ENCODE data around the gene EYS. TPM values are rescaled to one million over a fixed set of nuclear protein-coding genes. Genes with fewer than 3 reads are reported as not detected.

Gene EYS
- total and polyA plus RNA-seq, 4 donors, result 0.08 to 0.63 (median 0.36) TPM

GRCh38 chr6:64254558-64254957, 1452.5 kb downstream of the EYS start:
- Histone ChIP-seq H3K4me1 (ENCODE audit: control insufficient read depth in 4 of 4, insufficient read depth in 4 of 4, low read length in 3 of 4) (no peaks in the 10 kb centered on the region), H3K27me3 (ENCODE audit: control insufficient read depth in 4 of 4, insufficient read depth in 4 of 4, low read length in 3 of 4) (no peaks in the 10 kb centered on the region), H3K4me3 (ENCODE audit: low read depth in 1 of 3, low read length in 3 of 3) (no peak overlapping the region), H3K27ac (ENCODE audit: low read depth in 1 of 2, low read length in 2 of 2) (no peak overlapping the region), H3K9me3 (ENCODE audit: control insufficient read depth in 4 of 4, low read length in 3 of 4) (no peaks in the 10 kb centered on the region), H3K9ac (ENCODE audit: low read depth in 1 of 2, low read length in 2 of 2) (no peak overlapping the region), H3K36me3 (ENCODE audit: control insufficient read depth in 4 of 4, insufficient read depth in 3 of 4, low read depth in 1 of 4, low read length in 3 of 4) (no peaks in the 10 kb centered on the region)
- TF ChIP-seq RXRA (IDR thresholded peaks at IDR 0.05), result no peak
- no peak for TF ChIP-seq FOXA2 (IDR thresholded peaks at IDR 0.05)
- no peak for TF ChIP-seq HNF4G (IDR thresholded peaks at IDR 0.05)
- TF ChIP-seq GABPA (IDR thresholded peaks at IDR 0.05 in 1 of 2, conservative IDR thresholded peaks at IDR 0.05 in 1 of 2), result no peak
- TF ChIP-seq NR2F2 (IDR thresholded peaks at IDR 0.05), result no peak
- TF ChIP-seq REST (IDR thresholded peaks at IDR 0.05), result no peak
- TF ChIP-seq RAD21 (IDR thresholded peaks at IDR 0.05), result no peak
- no peak for TF ChIP-seq YY1 (IDR thresholded peaks at IDR 0.05)
- no peak for TF ChIP-seq HNF4A (conservative IDR thresholded peaks at IDR 0.05)
- TF ChIP-seq EGR1 (IDR thresholded peaks at IDR 0.05; ENCODE audit: low read depth in 2 of 2), result no peak
- no peak for TF ChIP-seq CTCF (IDR thresholded peaks at IDR 0.05; ENCODE audit: low read depth, low read length, missing input control)
- no peak for TF ChIP-seq SP1 (IDR thresholded peaks at IDR 0.05)
- TF ChIP-seq ZBTB33 (IDR thresholded peaks at IDR 0.05), result no peak
- no peak for TF ChIP-seq FOXA1 (IDR thresholded peaks at IDR 0.05)
- TF ChIP-seq MAX (IDR thresholded peaks at IDR 0.05), result no peak
- 54% methylated on average over 3 of the region's 3 CpGs for WGBS
- no peak for DNase-seq (ENCODE audit: low spot score)

GRCh38 chr6:64252256-64252655, 1454.8 kb downstream of the EYS start:
- WGBS, result 84% methylated on average over 2 of the region's 2 CpGs
- no peak for TF ChIP-seq RAD21 (IDR thresholded peaks at IDR 0.05)
- TF ChIP-seq HNF4A (conservative IDR thresholded peaks at IDR 0.05), result no peak
- TF ChIP-seq MAX (IDR thresholded peaks at IDR 0.05), result no peak
- TF ChIP-seq REST (IDR thresholded peaks at IDR 0.05), result no peak
- TF ChIP-seq TAF1 (conservative IDR thresholded peaks at IDR 0.05), result no peak
- TF ChIP-seq HNF4G (IDR thresholded peaks at IDR 0.05), result no peak
- no peak for TF ChIP-seq ZBTB33 (IDR thresholded peaks at IDR 0.05)

More at GRCh38 chr6:64252256-64252655, 1454.8 kb downstream of the EYS start:
- Histone ChIP-seq H3K4me3 (ENCODE audit: low read depth in 1 of 3, low read length in 3 of 3) (no peak overlapping the region), H3K27me3 (ENCODE audit: control insufficient read depth in 4 of 4, insufficient read depth in 4 of 4, low read length in 3 of 4) (no peaks in the 10 kb centered on the region), H3K4me1 (ENCODE audit: control insufficient read depth in 4 of 4, insufficient read depth in 4 of 4, low read length in 3 of 4) (no peaks in the 10 kb centered on the region), H3K27ac (ENCODE audit: low read depth in 1 of 2, low read length in 2 of 2) (no peak overlapping the region), H3K36me3 (ENCODE audit: control insufficient read depth in 4 of 4, insufficient read depth in 3 of 4, low read depth in 1 of 4, low read length in 3 of 4) (no peaks in the 10 kb centered on the region), H3K9ac (ENCODE audit: low read depth in 1 of 2, low read length in 2 of 2) (no peak overlapping the region), H3K9me3 (ENCODE audit: control insufficient read depth in 4 of 4, low read length in 3 of 4) (no peaks in the 10 kb centered on the region)
- no peak for DNase-seq (ENCODE audit: low spot score)
